Measurements from ENCODE around the gene XYLT1.

The XYLT1 gene

GRCh38 chr16:17258848-17259713 lies 211.7 kb downstream of the XYLT1 start:
- Histone ChIP-seq H3K4me1 (ENCODE audit: low read depth, poor library complexity, severe bottlenecking) (peaks cover 11% of the 10 kb centered on the region), H3K27ac (no peak overlapping the region), H3K36me3 (ENCODE audit: insufficient read depth) (no peaks in the 10 kb centered on the region), H2AFZ (ENCODE audit: low read depth) (no peak overlapping the region), H3K27me3 (ENCODE audit: insufficient read depth, low read depth) (no peaks in the 10 kb centered on the region), H4K20me1 (ENCODE audit: insufficient read depth) (no peaks in the 10 kb centered on the region), H3K4me2 (no peak overlapping the region), H3K9ac (no peak overlapping the region), H3K79me2 (ENCODE audit: insufficient read depth, low read depth) (no peaks in the 10 kb centered on the region), H3K4me3 (IDR thresholded peaks at IDR 0.05; ENCODE audit: insufficient read depth, low read depth, low read length) (no peak overlapping the region)
- TF ChIP-seq CTCF (conservative IDR thresholded peaks at IDR 0.05; ENCODE audit: low read depth, low read length): no peak

GRCh38 chr16:17258077-17258599 lies 212.6 kb downstream of the XYLT1 start:
- Histone ChIP-seq H3K27me3 (ENCODE audit: insufficient read depth, low read depth) (no peaks in the 10 kb centered on the region), H2AFZ (ENCODE audit: low read depth) (no peak overlapping the region), H3K36me3 (ENCODE audit: insufficient read depth) (no peaks in the 10 kb centered on the region), H3K4me3 (IDR thresholded peaks at IDR 0.05; ENCODE audit: insufficient read depth, low read depth, low read length) (no peak overlapping the region), H3K27ac (no peak overlapping the region), H3K9ac (no peak overlapping the region), H3K4me2 (no peak overlapping the region), H4K20me1 (ENCODE audit: insufficient read depth) (no peaks in the 10 kb centered on the region), H3K4me1 (ENCODE audit: low read depth, poor library complexity, severe bottlenecking) (peaks cover 11% of the 10 kb centered on the region), H3K79me2 (ENCODE audit: insufficient read depth, low read depth) (no peaks in the 10 kb centered on the region)
- no peak for TF ChIP-seq CTCF (conservative IDR thresholded peaks at IDR 0.05; ENCODE audit: low read depth, low read length)

GRCh38 chr16:17257426-17258023 lies 213.2 kb downstream of the XYLT1 start:
- TF ChIP-seq CTCF (conservative IDR thresholded peaks at IDR 0.05; ENCODE audit: low read depth, low read length): no peak
- H3K4me1 ChIP-seq (ENCODE audit: low read depth, poor library complexity, severe bottlenecking): peaks cover 11% of the 10 kb centered on the region
- H3K79me2 ChIP-seq (ENCODE audit: insufficient read depth, low read depth): no peaks in the 10 kb centered on the region
- no peak overlapping the region for H2AFZ ChIP-seq (ENCODE audit: low read depth)
- H3K27me3 ChIP-seq (ENCODE audit: insufficient read depth, low read depth): no peaks in the 10 kb centered on the region
- H3K36me3 ChIP-seq (ENCODE audit: insufficient read depth): no peaks in the 10 kb centered on the region
- H3K4me2 ChIP-seq: no peak overlapping the region
- H3K27ac ChIP-seq: no peak overlapping the region
- H3K4me3 ChIP-seq (IDR thresholded peaks at IDR 0.05; ENCODE audit: insufficient read depth, low read depth, low read length): no peak overlapping the region
- no peak overlapping the region for H3K9ac ChIP-seq
- H4K20me1 ChIP-seq (ENCODE audit: insufficient read depth): no peaks in the 10 kb centered on the region

- no peak for TF ChIP-seq CTCF (conservative IDR thresholded peaks at IDR 0.05; ENCODE audit: low read depth, low read length)
- no peaks in the 10 kb centered on the region for H4K20me1 ChIP-seq (ENCODE audit: insufficient read depth)
- H3K79me2 ChIP-seq (ENCODE audit: insufficient read depth, low read depth): no peaks in the 10 kb centered on the region
- no peaks in the 10 kb centered on the region for H3K27me3 ChIP-seq (ENCODE audit: insufficient read depth, low read depth)
- no peak overlapping the region for H3K27ac ChIP-seq
- H3K9ac ChIP-seq: no peak overlapping the region
- H3K4me1 ChIP-seq (ENCODE audit: low read depth, poor library complexity, severe bottlenecking): peaks cover under 1% of the 10 kb centered on the region
- no peaks in the 10 kb centered on the region for H3K36me3 ChIP-seq (ENCODE audit: insufficient read depth)
- H3K4me2 ChIP-seq: no peak overlapping the region
- H3K4me3 ChIP-seq (IDR thresholded peaks at IDR 0.05; ENCODE audit: insufficient read depth, low read depth, low read length): no peak overlapping the region
- no peak overlapping the region for H2AFZ ChIP-seq (ENCODE audit: low read depth)
Observed at GRCh38 chr16:17252701-17253100, 218.1 kb downstream of the XYLT1 start.
